HG02588 (cell line): Measurements from ENCODE around the gene CLK4.

Source experiments
- ATAC-seq: cut with Tn5 transposase; IDR thresholded peaks from one replicate; pipeline ENCODE4 v1.9.1; 2021; ENCODE audit warnings: mild to moderate bottlenecking, moderate library complexity; ENCODE audit not compliant: unreplicated experiment

Gene CLK4

GRCh38 chr5:178640331-178641045, 13.6 kb upstream of the CLK4 start:
- no peak for ATAC-seq

GRCh38 chr5:178637356-178638074, 10.7 kb upstream of the CLK4 start:
- ATAC-seq = no peak

GRCh38 chr5:178632285-178632684, 5.4 kb upstream of the CLK4 start:
- ATAC-seq = no peak

GRCh38 chr5:178630951-178631350, 4.1 kb upstream of the CLK4 start:
- no peak for ATAC-seq

- no peak for ATAC-seq
These were observed 3.7 kb upstream of the CLK4 start for GRCh38 chr5:178630475-178630930.

- no peak for ATAC-seq
These were observed 379 bp upstream of the CLK4 start for GRCh38 chr5:178627259-178627598.

- peak; percentile 5 for ATAC-seq
These were observed 969 bp downstream of the CLK4 start for GRCh38 chr5:178625679-178626483.

GRCh38 chr5:178624631-178625546, 2.0 kb downstream of the CLK4 start:
- no peak for ATAC-seq

DNA sequence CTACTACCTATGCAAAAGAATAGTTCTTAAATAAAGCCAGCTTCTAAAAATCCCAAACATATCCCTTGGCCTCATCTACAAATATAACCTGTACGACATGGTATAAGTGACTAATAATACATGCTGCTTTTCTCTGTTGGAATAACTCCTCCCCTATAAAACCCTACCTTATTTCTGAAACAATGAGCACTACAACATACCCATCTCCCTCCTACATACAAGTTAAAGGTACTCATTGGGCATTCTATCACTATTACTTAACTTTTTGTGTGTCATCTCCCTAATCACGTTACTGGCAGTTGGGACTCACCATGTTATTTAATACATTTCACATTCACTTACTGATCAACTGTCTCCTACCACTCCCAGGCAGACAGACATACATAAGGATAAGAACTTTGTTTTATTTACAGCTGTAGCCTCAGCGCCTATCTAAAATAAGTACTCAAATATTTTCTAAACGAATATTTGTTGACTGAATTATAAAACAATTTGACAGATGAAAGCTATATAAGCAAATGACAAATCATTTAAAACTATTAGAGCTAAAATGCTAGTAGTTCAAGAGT, 4.1 kb downstream of the CLK4 start:
- no peak for ATAC-seq

DNA sequence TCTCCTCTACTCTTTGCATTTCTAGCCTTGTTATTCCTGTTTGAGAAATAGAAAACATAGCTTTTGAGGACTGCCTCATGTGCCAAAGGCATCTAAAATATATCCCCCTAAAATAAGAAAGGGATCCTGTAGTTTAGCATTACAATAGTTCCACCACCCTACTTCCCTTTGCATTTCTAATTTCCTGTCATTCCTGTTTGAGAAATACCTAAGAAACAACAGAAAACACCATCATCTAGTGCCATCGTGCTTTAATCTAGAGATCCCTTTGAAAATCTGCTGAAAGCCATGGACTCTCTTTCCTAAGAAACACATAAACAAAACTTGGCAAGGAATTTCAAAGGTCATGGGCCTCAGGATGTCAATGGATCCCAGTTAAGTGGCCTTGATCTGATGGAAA, 7.5 kb downstream of the CLK4 start:
- ATAC-seq = no peak

DNA sequence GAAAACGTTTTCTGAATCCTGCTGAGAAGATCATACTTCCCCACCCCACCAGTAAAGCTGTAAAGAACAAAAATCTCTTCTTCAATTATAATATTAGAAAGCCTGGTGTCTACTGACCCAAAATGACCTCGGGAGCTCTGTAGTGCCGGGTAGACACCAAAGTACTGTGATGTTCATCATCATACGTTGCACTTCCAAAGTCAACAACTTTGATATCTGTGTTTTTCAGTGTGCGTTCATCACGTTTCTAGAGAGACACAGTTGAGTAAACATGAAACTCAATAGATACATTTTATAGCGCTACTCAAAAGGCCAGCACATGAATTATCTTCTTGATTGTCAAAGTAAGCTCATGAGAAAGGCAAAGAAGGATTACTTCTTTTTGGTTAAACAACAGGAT, 14.6 kb downstream of the CLK4 start:
- no peak for ATAC-seq

- ATAC-seq = no peak
These were observed 20.6 kb downstream of the CLK4 start for GRCh38 chr5:178606269-178606668.

GRCh38 chr5:178605788-178606187, 21.1 kb downstream of the CLK4 start:
- ATAC-seq = no peak

DNA sequence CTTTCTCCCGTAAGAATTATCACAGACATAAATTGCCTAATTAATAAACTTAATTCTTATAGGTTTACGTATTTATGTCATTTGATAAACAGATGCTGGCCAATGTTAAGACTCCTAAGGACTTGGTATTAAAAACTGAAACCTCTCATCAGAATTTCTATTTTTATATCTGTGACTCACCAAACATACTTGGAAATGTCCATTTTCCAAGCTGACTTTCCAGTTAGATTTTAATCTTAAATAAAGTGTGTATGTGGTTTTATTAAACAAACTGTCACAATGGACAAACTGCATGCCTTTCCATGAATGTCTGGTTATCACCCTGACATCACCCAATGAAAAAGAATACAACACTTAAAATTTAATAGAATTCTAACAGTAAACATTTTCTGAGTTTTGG, 24.1 kb downstream of the CLK4 start:
- no peak for ATAC-seq

GRCh38 chr5:178595750-178596149, 31.1 kb downstream of the CLK4 start:
- ATAC-seq = no peak

DNA sequence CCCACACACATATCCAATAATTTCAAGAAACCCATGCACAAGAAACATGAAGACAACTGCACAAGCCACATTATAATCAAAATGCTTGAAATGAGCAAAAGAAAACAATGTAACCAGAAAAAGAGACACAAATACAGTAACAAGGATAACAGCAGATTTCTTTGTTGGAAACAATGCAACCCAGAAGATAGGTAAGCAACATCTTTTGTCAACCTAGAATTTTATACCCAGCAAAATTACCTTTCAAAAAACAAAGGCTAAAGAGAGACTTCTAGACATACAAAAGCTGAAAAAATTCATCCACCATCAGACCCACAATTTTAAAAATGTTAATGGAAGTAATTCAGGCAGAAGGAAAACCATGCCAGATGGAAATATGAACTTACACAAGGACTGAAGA, 31.7 kb downstream of the CLK4 start:
- ATAC-seq = no peak

- no peak for ATAC-seq
These were observed 35.9 kb downstream of the CLK4 start for GRCh38 chr5:178590924-178591423.

- ATAC-seq = no peak
These were observed 36.5 kb downstream of the CLK4 start, which contains the start of gene COL23A1 for GRCh38 chr5:178590141-178590923. Gene COL23A1, minus strand, starts transcription at chr5:178590393.
